HG02981 (cell line): ENCODE data around the gene TGFBR2.
A peak's percentile ranks its signal among the peaks of the same experiment; 100 is the strongest.
"Not testable (repeated sequence)": the region's sequence is repeated elsewhere in the genome, so short reads cannot be mapped to it uniquely, and the experiment has no call there.

ENCODE experiments used
- ATAC-seq: cut with Tn5 transposase; IDR thresholded peaks from one replicate; pipeline ENCODE4 v1.9.1; 2021; ENCODE audit warnings: mild to moderate bottlenecking, moderate library complexity; ENCODE audit not compliant: unreplicated experiment

TGFBR2 gene

DNA sequence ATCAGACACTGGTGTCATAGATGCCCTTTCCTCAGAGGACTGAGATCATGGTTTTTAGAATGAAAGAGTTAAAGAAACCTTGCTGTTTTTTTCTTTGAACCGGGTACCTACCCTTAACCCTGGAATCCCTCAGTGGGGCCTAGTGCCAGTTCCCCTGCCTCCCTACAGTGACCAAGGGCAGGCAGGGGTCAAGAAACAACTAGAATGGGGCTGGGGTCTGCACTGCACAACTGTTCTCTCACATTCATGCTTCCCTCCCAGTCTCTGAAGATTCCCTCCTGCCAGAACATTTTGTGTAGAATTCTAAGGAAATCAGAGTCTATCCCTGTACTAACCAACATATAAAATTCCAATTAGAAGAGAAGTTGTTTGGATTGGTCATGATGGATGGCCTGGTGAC, 47.9 kb downstream of the TGFBR2 start:
- no peak for ATAC-seq

DNA sequence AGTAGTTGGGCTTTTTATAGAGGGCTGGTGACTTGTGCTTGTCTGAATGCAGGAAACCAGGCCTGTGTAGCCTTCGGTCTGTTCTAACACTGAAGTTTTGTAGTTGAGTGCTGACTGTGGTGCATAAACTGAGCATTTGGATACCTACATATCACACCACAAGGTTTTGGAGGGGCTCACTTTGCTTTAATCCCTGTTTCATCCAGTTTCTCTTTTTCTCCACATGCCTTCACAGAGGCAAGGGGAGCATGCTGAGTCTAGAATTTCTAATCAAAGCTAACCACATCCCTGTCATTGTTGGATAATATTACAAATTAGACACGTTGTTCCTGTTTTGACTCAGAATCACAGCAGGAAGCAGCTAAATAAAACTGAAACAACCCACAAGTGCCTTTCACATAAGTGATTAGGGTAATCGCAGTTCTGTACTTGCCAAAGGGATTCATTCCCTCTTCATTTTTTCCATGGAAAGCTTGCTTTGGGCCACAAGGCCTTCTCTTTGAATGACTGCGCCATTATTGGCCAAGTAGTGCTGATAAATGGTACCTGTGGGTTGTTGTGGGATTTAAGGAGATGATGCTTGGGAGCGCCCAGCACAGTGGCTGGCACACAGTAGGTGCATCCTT, 48.9 kb downstream of the TGFBR2 start:
- ATAC-seq: peak; percentile 33

DNA sequence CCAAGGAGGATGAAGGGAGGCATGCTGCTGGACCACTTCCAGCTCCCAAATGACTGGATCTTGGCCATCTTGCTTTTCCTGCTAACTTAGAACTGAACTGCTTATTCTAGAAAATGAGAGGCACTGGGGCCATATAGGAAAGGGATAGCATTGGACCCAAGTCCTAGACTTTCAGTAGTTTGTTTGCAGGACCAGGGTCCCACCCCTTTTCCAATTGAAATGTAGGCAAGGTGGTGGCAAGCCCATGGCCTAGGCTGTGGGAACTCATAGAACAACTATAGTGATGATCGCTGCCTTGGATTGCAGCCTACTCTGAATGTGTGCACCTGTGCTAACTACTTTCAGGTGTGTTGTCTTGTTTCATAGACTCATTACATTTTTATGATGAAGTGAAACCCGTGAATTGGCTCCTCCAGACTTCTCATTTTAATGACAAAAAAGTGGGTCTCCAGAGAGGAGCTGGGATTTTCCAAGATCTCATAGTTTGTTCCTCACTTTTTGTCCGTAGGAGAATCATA, 50.3 kb downstream of the TGFBR2 start:
- no peak for ATAC-seq

DNA sequence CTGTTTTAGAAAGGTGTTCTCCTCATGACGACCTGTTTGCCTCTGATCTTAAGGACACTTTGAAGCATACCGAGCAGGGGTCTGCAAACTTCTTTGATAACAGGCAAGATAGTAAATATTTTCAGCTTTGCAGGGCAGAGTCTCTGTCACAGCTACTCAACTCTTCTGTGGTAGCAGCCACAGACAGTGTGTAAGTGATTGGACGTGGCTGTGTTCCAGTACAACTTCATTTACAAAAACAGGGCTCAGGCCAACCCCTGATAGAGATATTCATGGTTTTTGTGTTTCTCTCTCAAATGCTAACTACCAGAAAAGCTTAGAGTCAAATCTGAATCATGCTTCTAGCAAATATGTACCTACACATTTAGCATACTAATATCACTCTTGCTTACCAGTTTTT, 51.5 kb downstream of the TGFBR2 start:
- ATAC-seq: peak; percentile 33

DNA sequence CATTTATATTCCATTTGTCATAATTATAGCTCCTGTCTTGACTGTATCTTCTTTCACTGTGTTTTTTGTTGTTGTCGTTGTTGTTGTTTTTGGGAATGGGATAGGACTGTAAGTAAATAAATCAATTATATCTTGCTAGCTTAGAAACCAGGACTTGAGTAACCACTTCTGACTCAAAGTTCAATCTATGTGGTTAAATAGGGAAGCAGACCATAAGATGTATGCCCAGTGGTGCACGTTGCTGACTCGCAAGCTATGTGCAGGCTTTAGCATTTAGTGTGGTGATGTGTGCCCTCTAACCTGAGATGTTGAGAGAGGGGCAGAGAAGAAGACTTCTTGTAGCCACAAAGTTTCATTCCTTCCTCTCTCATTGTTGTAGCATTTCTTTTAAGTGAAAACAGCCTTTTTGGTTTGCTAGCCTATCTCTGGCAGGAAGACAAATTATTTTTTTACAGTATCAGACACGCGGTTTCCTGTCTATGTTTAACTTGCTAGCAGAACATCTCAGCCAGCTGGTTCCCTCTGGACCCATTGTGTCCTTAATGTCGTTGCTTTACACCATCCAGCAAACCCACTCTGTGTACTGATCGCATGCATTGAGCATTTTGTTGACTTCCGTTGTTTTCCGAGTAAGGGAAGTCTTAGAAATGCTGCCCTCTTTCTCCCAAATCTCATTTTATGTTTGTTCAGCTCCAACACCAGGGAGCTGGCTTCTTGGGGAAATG, 52.1 kb downstream of the TGFBR2 start:
- ATAC-seq: peak; percentile 87

DNA sequence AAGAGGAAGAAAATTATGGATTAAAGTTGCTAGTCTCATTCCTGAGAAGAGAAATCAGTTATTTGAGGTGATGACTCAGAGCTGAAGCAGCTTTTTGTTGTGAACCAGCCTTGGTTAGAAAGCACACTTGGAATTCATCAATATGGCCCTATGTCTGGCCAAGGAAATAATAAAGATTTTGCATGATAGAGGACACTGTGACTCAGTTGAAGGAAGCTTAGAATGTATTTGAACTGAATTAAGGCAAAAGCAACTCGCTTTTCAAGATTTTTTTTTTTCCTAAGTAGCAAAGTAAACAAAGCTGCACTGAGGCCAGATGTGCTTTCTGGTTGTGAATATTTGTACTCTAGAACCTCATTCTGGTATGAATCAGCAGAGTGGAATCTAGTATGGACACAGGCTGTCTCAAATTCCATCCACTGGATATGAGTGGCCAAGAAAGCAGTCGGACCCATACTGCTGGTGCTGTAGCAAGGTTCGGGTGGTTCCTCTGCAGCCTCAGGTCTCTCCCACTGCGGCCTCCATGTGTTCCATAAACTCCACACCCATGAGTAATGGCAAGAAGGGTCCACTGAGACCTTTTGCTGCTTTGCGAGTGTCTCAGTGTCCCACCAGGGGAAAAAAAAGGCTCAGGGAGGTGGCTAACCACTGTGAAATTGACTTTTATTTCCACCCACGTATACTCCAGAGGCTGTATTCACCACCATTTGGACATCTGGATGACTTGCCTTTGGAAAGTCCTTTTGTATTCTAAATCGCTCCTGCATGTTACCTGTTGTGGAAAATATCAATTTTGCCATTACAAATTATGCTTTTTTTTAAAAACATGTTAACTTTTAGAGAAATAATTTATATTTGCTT, 53.1 kb downstream of the TGFBR2 start:
- ATAC-seq: no peak

DNA sequence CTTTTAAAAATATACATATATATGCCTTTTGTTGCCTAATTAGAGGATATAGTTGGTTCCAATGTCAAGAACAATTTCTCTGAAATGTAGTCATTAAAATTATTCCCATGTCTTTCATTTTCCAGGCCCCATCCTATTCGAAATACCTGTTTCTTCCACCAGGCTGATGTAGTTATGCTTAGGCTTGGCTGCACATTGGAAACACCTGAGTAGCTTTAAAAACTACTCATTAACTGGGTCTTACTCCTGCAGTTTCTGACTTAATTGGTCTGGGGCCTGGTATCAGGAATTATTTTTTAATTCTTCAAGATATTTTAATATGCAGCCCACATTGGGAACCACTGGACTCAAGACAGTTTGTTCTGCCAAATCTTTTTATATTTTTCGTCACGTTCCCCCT, 53.7 kb downstream of the TGFBR2 start:
- no peak for ATAC-seq

DNA sequence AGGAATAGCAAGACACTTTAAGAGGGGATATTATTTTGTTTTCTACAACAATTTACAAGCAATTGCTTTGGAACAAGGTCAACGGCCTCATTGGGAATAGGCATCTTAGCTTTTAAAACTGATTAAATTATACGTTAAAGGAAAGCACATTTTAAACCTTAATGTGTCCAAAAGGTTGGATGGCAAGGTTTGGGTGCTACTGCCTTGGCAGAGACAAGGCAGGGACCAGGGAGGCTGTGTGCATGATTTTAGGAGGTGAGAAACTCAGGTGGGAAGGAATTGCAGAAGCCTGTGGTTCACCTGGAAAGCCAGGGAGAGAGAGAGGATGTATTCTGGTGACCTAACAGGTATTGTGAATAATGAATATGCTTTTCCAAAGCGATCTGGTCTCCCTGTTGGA, 54.3 kb downstream of the TGFBR2 start:
- no peak for ATAC-seq

DNA sequence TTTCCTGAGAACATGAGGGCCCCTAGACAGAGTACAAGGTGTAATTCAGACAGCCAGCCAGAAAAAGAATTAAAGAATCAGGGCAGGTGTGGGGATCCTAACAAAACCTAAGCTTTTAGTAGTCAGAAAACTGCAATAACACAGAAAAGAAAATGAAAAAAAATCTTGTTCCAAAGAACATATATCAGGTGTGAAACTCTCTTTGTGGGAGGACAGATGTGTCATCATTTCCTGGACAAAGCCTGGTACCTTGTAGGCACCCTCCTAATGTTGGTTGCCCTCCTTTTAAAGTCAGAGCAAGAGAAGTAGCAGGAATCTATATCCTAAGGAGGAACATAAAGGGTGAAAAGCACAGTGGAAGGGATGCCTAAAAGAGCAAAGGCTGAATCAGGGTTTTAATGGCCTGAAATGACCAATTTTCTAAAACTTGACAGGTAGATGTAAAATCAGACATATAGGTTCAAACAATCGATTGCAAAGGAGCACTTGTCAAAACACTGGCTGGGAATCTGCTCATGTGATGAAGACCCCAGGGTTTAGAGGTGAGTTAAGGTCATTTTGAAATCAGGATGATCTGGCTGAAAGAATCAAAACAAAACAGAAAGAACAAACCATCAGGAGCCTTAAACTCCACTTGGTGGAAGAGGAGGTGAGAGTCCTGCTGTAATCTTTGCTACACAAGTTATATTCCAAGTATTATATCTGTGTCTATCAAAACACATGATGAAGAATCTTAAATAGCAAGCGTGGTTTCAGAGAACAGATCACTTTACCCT, 54.9 kb downstream of the TGFBR2 start:
- ATAC-seq: no peak

DNA sequence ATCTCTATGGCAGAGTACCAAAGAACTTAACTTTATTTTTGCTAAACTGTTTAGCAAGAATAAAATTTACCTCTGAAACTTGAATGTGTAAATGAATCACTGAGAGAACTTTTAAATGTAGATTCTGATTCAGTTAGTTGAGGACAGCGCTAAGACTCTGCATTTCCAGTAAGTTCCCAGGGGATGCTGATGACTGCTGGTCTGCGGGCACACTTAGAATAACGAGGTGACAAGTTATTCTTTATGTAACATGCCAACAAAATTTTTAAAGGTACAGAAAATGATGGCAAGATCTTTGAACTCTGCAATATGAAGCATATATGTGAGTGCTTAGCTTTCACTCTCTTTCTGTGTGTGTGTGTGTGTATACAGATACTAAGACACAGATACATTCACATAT, 56.4 kb downstream of the TGFBR2 start:
- ATAC-seq: no peak

DNA sequence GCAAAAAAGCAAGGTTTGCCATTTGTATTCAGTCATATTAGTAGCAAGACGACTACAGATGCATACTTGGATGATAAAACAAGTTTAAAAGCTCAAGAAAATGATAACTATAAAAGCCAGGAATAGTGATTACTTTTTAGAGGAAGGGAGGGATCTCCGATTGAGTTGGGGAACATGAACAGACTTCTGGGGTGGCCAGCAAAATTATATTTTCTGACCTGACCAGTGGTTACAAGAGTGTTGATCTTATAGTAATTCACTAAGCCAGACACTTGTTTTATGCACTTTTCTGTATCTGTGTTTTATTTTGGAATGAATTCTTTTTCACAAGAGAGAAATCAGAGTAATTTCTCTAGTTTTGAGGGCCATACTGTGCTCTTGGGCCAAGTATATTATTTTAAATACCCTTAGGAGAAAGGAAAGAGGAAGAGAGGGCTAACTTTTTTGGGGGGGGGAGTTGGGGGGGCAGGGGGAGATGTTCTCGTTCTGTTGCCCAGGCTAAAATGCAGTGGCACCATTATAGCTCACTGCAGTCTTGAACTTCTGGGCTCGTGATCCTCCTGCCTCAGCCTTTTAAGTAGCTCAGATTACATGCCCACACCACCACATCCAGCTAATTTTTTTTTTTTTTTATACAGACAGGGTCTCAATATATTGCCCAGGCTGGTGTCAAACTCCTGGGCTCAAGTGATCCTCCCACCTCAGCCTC, 57.3 kb downstream of the TGFBR2 start:
- no peak for ATAC-seq

DNA sequence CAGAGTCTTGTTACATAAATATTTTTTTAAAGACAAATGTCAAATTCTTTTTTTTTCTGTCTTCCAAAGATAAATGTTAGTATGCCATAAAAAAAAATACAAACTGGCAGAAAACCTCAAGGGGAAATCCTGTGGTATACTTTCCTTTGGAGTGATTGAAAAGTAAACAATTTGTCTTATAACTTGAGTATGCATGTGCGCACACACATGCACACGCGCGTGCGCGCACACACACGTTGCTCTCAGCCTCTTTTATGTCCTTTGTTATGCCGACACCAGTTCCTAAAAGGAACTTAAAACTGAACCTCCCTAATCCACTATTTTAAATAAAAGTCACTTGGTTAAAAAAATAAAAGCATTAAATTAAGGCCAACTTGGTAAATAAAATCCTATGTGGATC, 58.1 kb downstream of the TGFBR2 start:
- ATAC-seq: no peak

DNA sequence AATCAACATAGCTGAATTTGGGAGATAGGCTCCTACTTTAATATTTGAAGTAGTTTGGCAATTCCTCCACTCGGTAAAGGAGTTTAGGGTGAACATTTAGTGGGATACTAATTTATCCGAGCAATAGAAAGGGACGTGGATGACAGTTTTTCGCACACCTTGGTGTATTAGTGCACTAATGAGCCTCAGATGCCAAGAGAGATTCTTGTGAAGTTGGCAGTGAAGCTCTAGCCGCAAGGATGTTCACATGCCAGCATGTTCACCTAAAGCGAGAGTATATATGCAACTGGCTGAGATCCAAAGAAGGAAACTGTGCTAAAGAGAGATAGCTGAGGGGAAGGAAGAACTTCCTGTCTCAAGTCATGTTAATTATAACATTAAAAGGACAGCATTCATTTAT, 58.5 kb downstream of the TGFBR2 start:
- ATAC-seq: no peak

DNA sequence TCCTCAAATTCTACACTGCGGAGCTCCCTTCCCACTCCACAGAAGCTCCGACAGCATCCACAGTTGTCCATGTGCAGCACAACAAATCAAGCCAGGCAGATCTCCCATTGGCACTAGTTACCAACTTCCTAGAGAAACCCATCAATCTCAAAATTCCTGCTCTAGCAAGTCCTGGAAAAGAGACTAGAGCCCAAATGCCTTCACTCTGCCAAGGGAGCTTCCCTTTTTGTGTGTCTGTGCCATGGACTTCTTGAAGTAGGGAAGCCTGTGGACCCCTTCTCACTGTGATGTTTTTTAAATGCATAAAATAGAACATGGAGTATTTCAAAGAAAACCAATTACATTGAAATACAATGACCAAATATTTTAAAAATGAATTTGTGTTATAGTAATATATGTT, 59.1 kb downstream of the TGFBR2 start:
- no peak for ATAC-seq

DNA sequence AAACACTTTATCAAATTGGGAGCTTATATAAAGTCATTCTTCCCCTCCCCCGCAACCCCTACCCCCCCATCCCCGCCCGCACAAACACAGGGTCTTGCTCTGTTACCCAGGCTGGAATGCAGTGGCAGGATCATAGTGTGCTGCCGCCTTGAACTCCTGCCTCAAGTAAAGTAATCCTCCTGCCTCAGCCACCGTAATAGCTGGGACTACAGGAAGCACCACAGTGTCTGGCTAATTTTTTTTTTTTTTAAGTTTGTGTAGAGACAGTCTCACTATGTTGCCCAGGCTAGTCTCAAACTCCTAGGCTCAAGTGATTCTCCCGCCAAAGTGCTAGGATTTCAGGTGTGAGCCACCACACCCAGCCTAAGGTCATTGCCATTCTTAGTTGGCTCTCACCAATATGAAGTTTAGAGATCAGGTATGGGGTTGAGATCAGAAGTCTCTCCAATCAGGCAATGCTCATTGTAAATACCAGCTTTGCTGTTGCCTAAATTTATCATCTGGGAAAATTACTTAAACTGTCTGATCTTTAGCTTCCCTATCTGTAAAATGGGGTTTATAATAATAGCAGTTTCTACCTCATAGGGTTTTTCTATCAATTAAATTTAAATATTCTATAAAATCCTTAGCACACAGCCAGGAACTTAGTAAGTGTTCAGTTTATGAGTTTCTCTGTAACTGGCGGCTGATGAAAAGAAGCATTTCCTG, 60.3 kb downstream of the TGFBR2 start:
- no peak for ATAC-seq

DNA sequence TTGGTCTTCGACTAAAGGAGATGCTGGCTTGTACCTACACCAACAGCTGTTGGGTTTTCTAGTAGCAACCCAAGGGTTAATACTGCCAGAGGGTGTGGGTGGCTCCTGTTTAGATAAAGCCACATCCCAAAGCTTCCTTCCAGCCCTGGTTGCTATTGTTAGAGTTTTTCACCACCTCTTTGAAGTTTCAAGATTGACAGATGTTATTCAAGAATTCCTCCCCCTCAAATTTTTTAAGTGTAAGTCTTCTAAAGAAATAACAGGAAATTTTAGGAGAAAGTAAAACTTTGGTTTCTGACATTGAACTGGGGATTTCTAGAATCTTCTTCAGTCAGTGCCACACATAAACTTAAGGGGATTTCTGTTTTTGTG, 60.9 kb downstream of the TGFBR2 start:
- ATAC-seq: no peak

DNA sequence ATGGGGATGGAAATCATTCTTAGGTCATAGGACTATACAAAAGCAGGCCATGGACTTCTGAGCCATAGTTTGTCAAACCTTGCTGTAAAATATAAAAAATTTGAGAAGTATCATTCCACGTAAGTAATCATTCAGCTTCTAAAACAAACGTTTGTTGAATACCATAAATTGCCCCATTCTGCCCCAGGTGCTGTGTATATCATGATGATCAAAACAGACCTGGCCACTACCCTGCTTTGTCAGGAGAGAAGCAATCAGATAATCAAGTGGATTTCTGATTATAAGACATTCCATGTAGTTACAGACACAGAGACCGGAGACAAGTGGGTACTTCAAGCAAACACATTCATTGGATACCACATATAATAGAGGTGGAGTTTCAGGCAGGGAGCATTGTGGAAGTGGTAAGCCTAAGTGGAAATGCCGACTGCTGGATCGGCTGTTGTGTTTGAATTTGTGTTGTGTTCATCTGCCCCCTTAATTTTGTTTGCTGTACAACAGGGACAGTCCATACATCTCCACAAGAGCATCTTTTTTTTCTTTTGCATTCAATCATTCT, 61.7 kb downstream of the TGFBR2 start:
- no peak for ATAC-seq

DNA sequence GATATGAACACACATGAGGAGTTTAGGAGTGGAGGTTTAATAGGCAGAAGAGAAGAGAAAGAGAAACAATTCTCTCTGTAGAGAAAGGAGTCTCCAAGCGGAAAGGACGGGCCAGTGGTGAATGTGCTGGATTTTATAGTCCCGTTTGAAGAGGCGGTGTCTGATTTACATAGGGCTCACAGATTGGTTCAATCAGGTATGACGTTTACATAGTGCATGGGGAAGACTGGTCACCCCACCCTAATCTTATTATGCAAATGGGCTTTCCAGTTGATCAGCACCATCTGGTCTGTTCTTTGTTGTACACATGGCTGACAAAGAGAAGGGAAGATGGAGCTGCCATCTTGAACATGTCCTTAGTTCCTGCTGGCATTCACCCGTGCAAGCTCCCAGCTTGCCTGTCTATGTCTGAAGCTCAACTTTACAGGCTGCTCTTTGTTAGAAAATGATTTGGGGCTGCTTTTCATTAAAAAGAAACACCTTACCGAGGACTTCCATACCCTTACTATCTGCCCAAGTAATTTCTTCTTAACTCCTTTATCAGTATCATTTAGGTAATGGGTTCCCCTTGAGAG, 63.0 kb downstream of the TGFBR2 start:
- ATAC-seq: not testable (repeated sequence)

DNA sequence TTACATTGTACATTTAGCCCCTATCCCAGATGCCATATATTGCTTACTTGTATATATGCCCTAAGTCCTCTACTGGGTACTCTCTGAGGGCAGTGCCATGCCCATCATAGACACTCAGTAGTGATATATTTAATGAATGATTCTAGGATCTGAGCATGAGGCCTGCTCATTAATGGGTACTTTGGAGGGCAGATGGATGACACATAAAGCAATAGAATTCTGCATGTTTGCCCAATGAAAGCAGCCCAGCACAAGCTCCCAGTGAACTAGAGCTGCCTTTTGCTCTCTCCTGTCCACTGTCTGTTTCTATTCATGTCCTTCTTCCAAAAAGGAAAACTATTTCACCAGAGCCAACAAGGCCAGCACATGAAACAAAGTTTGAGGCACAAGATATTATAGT, 63.9 kb downstream of the TGFBR2 start:
- no peak for ATAC-seq
